GM18511 (cell line): Measurements from ENCODE around the gene CFAP74.

Experiments
- ATAC-seq: cut with Tn5 transposase; IDR thresholded peaks from one replicate; pipeline ENCODE4 v1.9.1; 2021; ENCODE audit warnings: mild to moderate bottlenecking, moderate library complexity; ENCODE audit not compliant: unreplicated experiment

Gene CFAP74

GRCh38 chr1:1901641-1902294 lies 101.8 kb downstream of the CFAP74 start:
- no peak for ATAC-seq

- ATAC-seq, result no peak
Measured at GRCh38 chr1:1900883-1901640, 102.5 kb downstream of the CFAP74 start.

- ATAC-seq, result no peak
Measured at GRCh38 chr1:1899967-1900327, 103.6 kb downstream of the CFAP74 start.

GRCh38 chr1:1899266-1899966 lies 104.2 kb downstream of the CFAP74 start:
- ATAC-seq, result no peak

GRCh38 chr1:1898246-1898933 lies 105.2 kb downstream of the CFAP74 start:
- no peak for ATAC-seq

- no peak for ATAC-seq
Measured at GRCh38 chr1:1895456-1896336, 107.9 kb downstream of the CFAP74 start.

- ATAC-seq, result no peak
Measured at GRCh38 chr1:1895060-1895418, 108.5 kb downstream of the CFAP74 start.

- no peak for ATAC-seq
Measured at GRCh38 chr1:1894354-1895059, 109.1 kb downstream of the CFAP74 start.

- ATAC-seq, result no peak
Measured at GRCh38 chr1:1893997-1894353, 109.6 kb downstream of the CFAP74 start.

- ATAC-seq, result no peak
Measured at GRCh38 chr1:1893291-1893985, 110.1 kb downstream of the CFAP74 start.

- no peak for ATAC-seq
Measured at GRCh38 chr1:1892763-1893120, 110.8 kb downstream of the CFAP74 start.

GRCh38 chr1:1892079-1892762 lies 111.4 kb downstream of the CFAP74 start:
- no peak for ATAC-seq

GRCh38 chr1:1891349-1892078 lies 112.1 kb downstream of the CFAP74 start:
- peak; percentile 25 for ATAC-seq

- ATAC-seq, result peak; percentile 70
Measured at GRCh38 chr1:1890506-1891348, 112.9 kb downstream of the CFAP74 start, which contains the start of gene GNB1. Gene GNB1 (minus strand): TSS chr1:1891087. CDS start chr1:1825453, 65,634 bp downstream.

- ATAC-seq, result peak; percentile 41
Measured at GRCh38 chr1:1889847-1890505, 113.6 kb downstream of the CFAP74 start.

GRCh38 chr1:1889090-1889750 lies 114.4 kb downstream of the CFAP74 start:
- ATAC-seq, result no peak
